H9 (cell line): ENCODE measurements around the gene OPN5. TPM values are rescaled to one million over a fixed set of nuclear protein-coding genes. Genes with fewer than 3 reads are reported as not detected.

Experiments
- DNase-seq: peaks from one replicate; pipeline ENCODE4 v3.0.0-alpha.2; 2017
- H2AFZ ChIP-seq: one replicate; pipeline ENCODE4 v1.6.1; 2013; ENCODE audit warnings: mild to moderate bottlenecking, low read length, control low read depth, moderate library complexity
- H2AK5ac ChIP-seq: 2 replicates; pipeline ENCODE4 v1.6.1; 2013; ENCODE audit warnings: low read length, control low read depth, mixed read lengths; ENCODE audit not compliant: insufficient read length
- H2BK120ac ChIP-seq: one replicate; pipeline ENCODE4 v1.6.1; 2013; ENCODE audit warnings: low read depth, mild to moderate bottlenecking, low read length, control low read depth, inconsistent platforms; ENCODE audit not compliant: poor library complexity, severe bottlenecking
- H2BK12ac ChIP-seq: 2 replicates; pipeline ENCODE4 v1.6.1; 2013; ENCODE audit warnings: low read length, control low read depth, mixed read lengths, low read depth; ENCODE audit not compliant: insufficient read length
- H2BK15ac ChIP-seq: 2 replicates; pipeline ENCODE4 v1.6.1; 2013; ENCODE audit warnings: low read depth, low read length, control low read depth
- H2BK20ac ChIP-seq: one replicate; pipeline ENCODE4 v1.6.1; 2013; ENCODE audit warnings: low read depth, mild to moderate bottlenecking, low read length, control low read depth, inconsistent platforms; ENCODE audit not compliant: poor library complexity, severe bottlenecking
- H2BK5ac ChIP-seq: 2 replicates; pipeline ENCODE4 v1.6.1; 2013; ENCODE audit warnings: low read length, control low read depth, mixed read lengths; ENCODE audit not compliant: insufficient read length
- H3K14ac ChIP-seq: 2 replicates; pipeline ENCODE4 v1.6.1; 2013; ENCODE audit warnings: low read length, control low read depth; ENCODE audit not compliant: insufficient read depth
- H3K18ac ChIP-seq: 2 replicates; pipeline ENCODE4 v1.6.1; 2013; ENCODE audit warnings: low read depth, mild to moderate bottlenecking, mixed read lengths, low read length, control low read depth; ENCODE audit not compliant: insufficient read length
- H3K23ac ChIP-seq: 2 replicates; pipeline ENCODE4 v1.6.1; 2013; ENCODE audit warnings: low read length, control low read depth, mixed read lengths, low read depth; ENCODE audit not compliant: insufficient read length
- H3K23me2 ChIP-seq: 2 replicates; pipeline ENCODE4 v1.6.1; 2013; ENCODE audit warnings: low read depth, mild to moderate bottlenecking, mixed read lengths, low read length, control low read depth; ENCODE audit not compliant: insufficient read length, poor library complexity, severe bottlenecking
- H3K27ac ChIP-seq: 2 replicates; pipeline ENCODE4 v1.5.1; 2013; ENCODE audit warnings: low read length, control low read depth, mixed read lengths, low read depth; ENCODE audit not compliant: insufficient read length
- H3K27me3 ChIP-seq: 2 replicates; pipeline ENCODE4 v1.6.1; 2013; ENCODE audit warnings: low read length, control low read depth, inconsistent platforms; ENCODE audit not compliant: insufficient read depth
- H3K4ac ChIP-seq: 2 replicates; pipeline ENCODE4 v1.6.1; 2013; ENCODE audit warnings: low read depth, mild to moderate bottlenecking, control low read depth, inconsistent platforms, low read length, moderate library complexity
- H3K4me1 ChIP-seq: 2 replicates; pipeline ENCODE4 v1.6.1; 2013; ENCODE audit warnings: low read length, control low read depth, inconsistent platforms; ENCODE audit not compliant: insufficient read depth
- H3K4me2 ChIP-seq: 2 replicates; pipeline ENCODE4 v1.6.1; 2013; ENCODE audit warnings: low read length, control low read depth, mixed read lengths; ENCODE audit not compliant: insufficient read length, insufficient read depth
- H3K56ac ChIP-seq: 2 replicates; pipeline ENCODE4 v1.6.1; 2013; ENCODE audit warnings: low read depth, mild to moderate bottlenecking, mixed read lengths, low read length, control low read depth; ENCODE audit not compliant: insufficient read length
- H3K79me1 ChIP-seq: 2 replicates; pipeline ENCODE4 v1.6.1; 2013; ENCODE audit warnings: low read depth, mild to moderate bottlenecking, moderate library complexity, low read length, control low read depth, inconsistent platforms; ENCODE audit not compliant: insufficient read depth, poor library complexity, severe bottlenecking
- H3K79me2 ChIP-seq: 2 replicates; pipeline ENCODE4 v1.6.1; 2013; ENCODE audit warnings: low read length, control low read depth, inconsistent platforms; ENCODE audit not compliant: insufficient read depth
- H3K9ac ChIP-seq: 2 replicates; pipeline ENCODE4 v1.6.1; 2013; ENCODE audit warnings: low read length, control low read depth, mixed read lengths; ENCODE audit not compliant: insufficient read length; ENCODE audit errors: extremely low read depth
- H3K9me3 ChIP-seq: one replicate; pipeline ENCODE4 v1.6.1; 2013; ENCODE audit warnings: low read depth, low read length, inconsistent platforms; ENCODE audit not compliant: control insufficient read depth
- H3T11ph ChIP-seq: one replicate; pipeline ENCODE4 v1.6.1; 2013; ENCODE audit warnings: mild to moderate bottlenecking, low read length, control low read depth, inconsistent platforms
- H4K20me1 ChIP-seq: one replicate; pipeline ENCODE4 v1.6.1; 2013; ENCODE audit not compliant: control insufficient read depth, insufficient read length, insufficient read depth
- H4K5ac ChIP-seq: 2 replicates; pipeline ENCODE4 v1.6.1; 2013; ENCODE audit warnings: low read depth, mild to moderate bottlenecking, mixed read lengths, low read length, control low read depth; ENCODE audit not compliant: insufficient read length
- H4K8ac ChIP-seq: replicated peaks from 2 replicates; pipeline ENCODE4 v1.6.1; 2013; ENCODE audit warnings: low read length, control low read depth, mixed read lengths, low read depth; ENCODE audit not compliant: insufficient read length
- H4K91ac ChIP-seq: 2 replicates; pipeline ENCODE4 v1.6.1; 2013; ENCODE audit warnings: low read depth, mild to moderate bottlenecking, moderate library complexity, mixed read lengths, low read length, control low read depth; ENCODE audit not compliant: insufficient read length
- H3K27ac Mint-ChIP-seq, 3 experiments: 2 replicates in 2 of 3; 3 replicates in 1 of 3; pipeline ENCODE4 v1.8.0; 2020 to 2021; ENCODE audit warnings: mixed read lengths in 3 of 3, mild to moderate bottlenecking in 1 of 3, moderate library complexity in 1 of 3
- H3K27me3 Mint-ChIP-seq: 2 replicates; pipeline ENCODE4 v1.8.0; 2021; ENCODE audit warnings: low read depth, mild to moderate bottlenecking, moderate library complexity, mixed read lengths
- H3K36me3 Mint-ChIP-seq, 3 experiments: 2 replicates in 2 of 3; 3 replicates in 1 of 3; pipeline ENCODE4 v1.8.0; 2020 to 2021; ENCODE audit warnings: low read depth in 3 of 3, mixed read lengths in 3 of 3; ENCODE audit not compliant: insufficient read depth in 1 of 3
- H3K4me1 Mint-ChIP-seq, 2 experiments: 2 replicates each; pipeline ENCODE4 v1.8.0; 2020; ENCODE audit warnings: mixed read lengths in 2 of 2
- H3K4me3 Mint-ChIP-seq, 2 experiments: 2 replicates in 1 of 2; 3 replicates in 1 of 2; pipeline ENCODE4 v1.8.0; 2020 to 2021; ENCODE audit warnings: mild to moderate bottlenecking in 2 of 2, mixed read lengths in 2 of 2, moderate library complexity in 1 of 2
- H3K9me3 Mint-ChIP-seq, 2 experiments: 2 replicates in 1 of 2; 3 replicates in 1 of 2; pipeline ENCODE4 v1.8.0; 2020; ENCODE audit warnings: mild to moderate bottlenecking in 2 of 2, mixed read lengths in 2 of 2, moderate library complexity in 1 of 2
- total RNA-seq: library from RNA; stranded (reverse); gene quantifications from 2 replicates; pipeline ENCODE4 v1.2.1, GENCODE V29; 2021
- TF ChIP-seq, protein P1 (sequence below): fragments of 200-600 bp; sonication (generic); conservative IDR thresholded peaks from 3 replicates; pipeline ENCODE4 v1.8.0; 2021; ENCODE audit warnings: antibody characterized with exemption, mild to moderate bottlenecking

OPN5 gene
- total RNA-seq, 1 experiment from 2014 or later, result not detected

- Histone ChIP-seq H3K9me3 (no peaks in the 10 kb centered on the region), H3K9ac (no peak overlapping the region), H3K27me3 (no peaks in the 10 kb centered on the region), H4K91ac (no peak overlapping the region), H3K23me2 (no peaks in the 10 kb centered on the region), H4K8ac (no peak overlapping the region), H3K27ac (no peak overlapping the region), H2AFZ (no peak overlapping the region), H3K79me1 (no peaks in the 10 kb centered on the region), H2BK20ac (no peak overlapping the region), H3K18ac (no peak overlapping the region), H2BK12ac (no peak overlapping the region), H3K23ac (no peak overlapping the region), H3K4ac (no peak overlapping the region), H2BK15ac (no peak overlapping the region), H3K79me2 (no peaks in the 10 kb centered on the region), H3T11ph (no peak overlapping the region), H2AK5ac (no peak overlapping the region), H2BK120ac (no peak overlapping the region), H2BK5ac (no peak overlapping the region), H3K4me1 (no peaks in the 10 kb centered on the region), H4K20me1 (no peaks in the 10 kb centered on the region), H3K14ac (no peak overlapping the region), H4K5ac (no peak overlapping the region), H3K56ac (no peak overlapping the region), H3K4me2 (no peak overlapping the region)
- Mint-ChIP-seq H3K27ac (no peak overlapping the region), H3K4me3 (no peak overlapping the region), H3K4me1 (no peaks in the 10 kb centered on the region), H3K36me3 (no peaks in the 10 kb centered on the region), H3K27me3 (no peaks in the 10 kb centered on the region), H3K9me3 (no peaks in the 10 kb centered on the region; a peak in 2 of 5 replicates)
- DNase-seq, result no peak
- TF ChIP-seq, protein P1, sequence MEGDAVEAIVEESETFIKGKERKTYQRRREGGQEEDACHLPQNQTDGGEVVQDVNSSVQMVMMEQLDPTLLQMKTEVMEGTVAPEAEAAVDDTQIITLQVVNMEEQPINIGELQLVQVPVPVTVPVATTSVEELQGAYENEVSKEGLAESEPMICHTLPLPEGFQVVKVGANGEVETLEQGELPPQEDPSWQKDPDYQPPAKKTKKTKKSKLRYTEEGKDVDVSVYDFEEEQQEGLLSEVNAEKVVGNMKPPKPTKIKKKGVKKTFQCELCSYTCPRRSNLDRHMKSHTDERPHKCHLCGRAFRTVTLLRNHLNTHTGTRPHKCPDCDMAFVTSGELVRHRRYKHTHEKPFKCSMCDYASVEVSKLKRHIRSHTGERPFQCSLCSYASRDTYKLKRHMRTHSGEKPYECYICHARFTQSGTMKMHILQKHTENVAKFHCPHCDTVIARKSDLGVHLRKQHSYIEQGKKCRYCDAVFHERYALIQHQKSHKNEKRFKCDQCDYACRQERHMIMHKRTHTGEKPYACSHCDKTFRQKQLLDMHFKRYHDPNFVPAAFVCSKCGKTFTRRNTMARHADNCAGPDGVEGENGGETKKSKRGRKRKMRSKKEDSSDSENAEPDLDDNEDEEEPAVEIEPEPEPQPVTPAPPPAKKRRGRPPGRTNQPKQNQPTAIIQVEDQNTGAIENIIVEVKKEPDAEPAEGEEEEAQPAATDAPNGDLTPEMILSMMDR, result no peak
These were observed 52.4 kb downstream of the OPN5 start for GRCh38 chr6:47834196-47834595.
